Mesenteric fat pad (tissue), 1 donor: ENCODE results near the gene SYNRG. TPM values are rescaled to one million over a fixed set of nuclear protein-coding genes. Genes with fewer than 3 reads are reported as not detected.

ENCODE experiments used
- DNase-seq: peaks from one replicate; pipeline ENCODE4 v3.0.0-alpha.2; 2020; ENCODE audit warnings: low spot score
- total RNA-seq: library from RNA; stranded (reverse); fragmentation: NEBNext Ultra II Directional; extraction: Animal tissue kit (Norgen Biotek cat#: 25700); gene quantifications from one replicate; pipeline ENCODE4 v1.2.1, GENCODE V29; 2021
- donor health status: DM: yes; HTN: yes; CAD: no.

SYNRG gene
- total RNA-seq, 1 donor from 2014 or later: 40.8 TPM

DNA sequence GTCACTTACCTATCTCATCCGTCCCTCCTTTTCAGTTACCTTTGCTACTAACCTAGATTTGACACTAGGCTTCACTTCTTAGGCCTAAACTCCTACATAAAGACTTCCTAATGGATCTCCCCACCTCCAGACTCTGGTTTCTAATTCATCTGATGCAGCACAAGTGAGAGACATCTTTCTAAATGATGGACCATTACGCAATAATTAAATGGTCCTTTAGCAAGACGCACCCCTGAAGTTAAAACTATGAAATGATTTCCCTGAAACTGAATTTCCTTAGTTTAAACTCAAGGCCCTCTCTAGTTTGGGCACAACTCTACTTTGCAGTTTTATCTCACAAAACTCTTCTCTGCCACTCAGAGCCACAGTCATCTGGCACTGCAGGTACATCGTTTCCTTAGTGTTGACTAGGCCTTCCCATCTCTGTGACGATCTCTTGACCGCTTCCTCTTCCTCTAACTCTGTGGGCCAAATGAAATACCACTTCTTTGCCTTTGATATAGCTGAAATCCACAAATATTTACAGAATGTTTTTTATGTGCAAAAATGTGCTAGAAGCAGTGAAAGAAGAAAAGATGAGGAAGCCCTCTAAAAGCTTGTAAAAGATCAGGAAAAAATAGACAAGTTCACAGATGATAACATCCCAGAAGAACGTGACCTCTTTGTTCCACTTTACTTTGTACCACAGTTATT is 3.3 kb downstream of the SYNRG start:
- DNase-seq: no peak

DNA sequence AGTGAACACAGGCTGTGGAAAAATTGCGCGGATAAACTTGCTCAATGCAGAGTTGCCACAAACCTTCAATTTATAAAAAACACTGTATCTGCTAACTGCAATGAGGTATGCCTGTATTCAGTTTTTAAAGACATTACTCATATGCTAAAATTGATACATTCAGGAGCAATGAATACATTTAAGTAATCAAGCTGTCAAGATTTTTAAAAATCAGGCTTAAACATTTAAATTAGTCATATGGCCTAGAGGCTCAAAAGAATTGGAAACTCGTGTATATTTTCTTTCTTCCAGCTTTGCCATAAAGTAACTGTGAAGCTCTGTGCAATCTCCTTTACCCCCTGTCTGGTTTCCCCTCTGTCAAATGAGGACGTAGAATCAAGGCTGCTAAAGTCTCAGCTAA is 4.1 kb downstream of the SYNRG start:
- DNase-seq: no peak

GRCh38 chr17:37604556-37604955 is 4.7 kb downstream of the SYNRG start:
- DNase-seq: no peak

- DNase-seq: no peak
Measured at GRCh38 chr17:37598145-37598544, 11.1 kb downstream of the SYNRG start.

DNA sequence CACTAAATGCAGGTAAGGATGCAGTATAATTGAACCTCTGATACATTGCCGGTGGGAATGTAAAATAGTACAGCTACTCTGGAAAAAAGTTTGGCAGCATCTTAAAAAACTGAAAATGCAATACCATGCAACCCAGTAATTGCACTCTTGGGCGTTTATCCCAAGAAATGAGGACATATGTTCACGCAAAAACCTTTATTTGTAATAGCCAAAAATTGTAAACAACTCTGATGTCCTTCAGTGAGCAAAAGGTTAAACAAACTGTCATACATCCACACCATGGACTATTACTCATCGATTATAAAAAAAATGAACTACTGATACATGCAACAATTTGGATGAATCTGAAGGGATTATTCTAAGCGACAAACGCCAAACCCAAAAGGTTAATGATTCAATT is 16.9 kb downstream of the SYNRG start:
- no peak for DNase-seq

- DNase-seq: no peak
Measured at GRCh38 chr17:37585066-37585465, 24.2 kb downstream of the SYNRG start.

GRCh38 chr17:37576281-37576680 is 32.9 kb downstream of the SYNRG start:
- no peak for DNase-seq

GRCh38 chr17:37574427-37574826 is 34.8 kb downstream of the SYNRG start:
- DNase-seq: no peak

DNA sequence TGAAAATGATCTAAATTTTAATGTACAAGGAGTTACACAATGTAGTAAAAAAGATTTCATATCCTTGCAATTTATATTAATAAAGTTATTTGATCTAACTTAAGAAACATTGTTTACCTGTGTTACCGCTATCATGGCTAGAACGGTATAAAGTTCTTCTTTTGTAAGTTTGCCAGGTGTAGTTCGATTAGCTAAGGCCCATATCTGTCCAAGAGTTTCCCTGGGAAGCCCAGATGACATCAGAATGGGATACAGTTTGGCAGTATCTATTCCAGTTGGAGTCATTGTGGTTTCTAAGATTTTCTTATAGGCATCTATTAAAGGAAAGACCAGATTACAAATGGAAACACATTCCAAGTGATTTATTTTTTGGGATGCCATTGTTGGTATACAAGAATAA is 37.5 kb downstream of the SYNRG start:
- DNase-seq: no peak

GRCh38 chr17:37570527-37571093 is 38.6 kb downstream of the SYNRG start:
- no peak for DNase-seq

GRCh38 chr17:37568350-37569053 is 40.7 kb downstream of the SYNRG start:
- DNase-seq: no peak

DNA sequence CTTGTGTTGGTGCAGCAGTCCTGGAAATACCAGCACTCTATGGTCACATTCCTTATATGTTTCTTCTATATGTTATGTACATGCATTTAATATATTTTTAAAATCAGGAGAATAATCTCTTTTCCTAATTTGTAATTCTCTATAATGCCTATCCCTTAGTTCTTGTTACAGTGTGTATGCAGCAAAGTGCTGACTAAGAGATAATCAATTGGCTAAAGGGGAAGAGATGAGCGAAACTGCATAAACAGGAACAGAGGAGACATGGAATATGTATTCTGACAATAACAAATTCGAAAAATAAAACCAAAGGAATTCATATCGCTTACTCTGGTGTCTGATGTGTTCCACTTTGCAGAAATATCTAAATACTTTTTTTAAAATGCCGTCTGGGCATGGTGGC is 41.7 kb downstream of the SYNRG start:
- DNase-seq: no peak

DNA sequence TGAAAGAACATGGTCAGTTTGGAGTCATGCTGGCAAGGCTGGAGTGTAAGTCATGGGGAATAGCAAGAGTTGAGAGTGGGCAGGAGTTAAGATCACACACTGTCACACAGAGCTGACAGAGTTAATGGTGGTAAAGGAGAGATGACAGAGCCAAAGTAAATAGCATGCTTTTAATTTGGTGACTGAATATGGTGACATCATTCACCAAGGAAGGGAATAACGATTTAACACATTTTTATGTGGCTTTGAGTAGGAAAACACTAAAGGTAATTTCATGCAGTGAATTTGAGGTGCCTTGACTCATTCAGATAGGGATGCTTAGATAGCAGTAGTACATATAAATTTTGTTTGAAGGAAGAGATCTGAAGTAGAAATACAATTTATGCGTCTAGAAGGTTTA is 42.1 kb downstream of the SYNRG start:
- DNase-seq: no peak

- DNase-seq: no peak
Measured at GRCh38 chr17:37564252-37564651, 45.0 kb downstream of the SYNRG start.

DNA sequence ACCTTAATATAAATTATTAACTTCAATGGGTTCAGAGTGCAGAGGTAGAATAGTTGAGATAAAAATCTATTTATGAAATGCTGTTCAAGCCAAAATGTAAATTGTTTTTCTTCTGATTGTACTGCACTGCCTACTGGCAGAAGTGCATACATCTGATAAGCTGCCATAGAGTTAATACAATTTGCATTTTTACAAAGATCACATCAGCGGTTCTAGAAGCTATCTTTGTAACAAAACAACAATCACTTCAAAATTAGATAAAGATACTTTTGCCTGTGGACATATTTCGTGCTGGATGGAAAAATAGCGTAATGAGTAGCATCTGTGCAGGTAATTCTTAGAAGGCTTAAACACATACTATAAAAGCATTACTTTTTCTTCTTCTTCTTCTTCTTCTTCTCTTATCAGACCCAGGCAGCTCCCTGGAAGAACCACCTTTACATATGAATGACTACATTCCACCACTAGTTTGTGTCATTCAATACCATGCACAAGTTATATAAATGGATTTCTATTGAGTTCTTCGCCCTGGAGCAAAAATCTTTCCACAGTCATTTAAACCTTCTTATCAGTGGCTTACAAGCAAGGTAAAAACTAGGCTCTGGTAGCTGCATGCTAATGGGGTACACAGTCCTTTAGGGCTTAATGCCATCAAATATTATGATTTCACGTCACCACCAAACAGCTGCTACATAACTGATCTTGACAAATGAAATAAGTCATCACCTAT is 47.0 kb downstream of the SYNRG start:
- no peak for DNase-seq

DNA sequence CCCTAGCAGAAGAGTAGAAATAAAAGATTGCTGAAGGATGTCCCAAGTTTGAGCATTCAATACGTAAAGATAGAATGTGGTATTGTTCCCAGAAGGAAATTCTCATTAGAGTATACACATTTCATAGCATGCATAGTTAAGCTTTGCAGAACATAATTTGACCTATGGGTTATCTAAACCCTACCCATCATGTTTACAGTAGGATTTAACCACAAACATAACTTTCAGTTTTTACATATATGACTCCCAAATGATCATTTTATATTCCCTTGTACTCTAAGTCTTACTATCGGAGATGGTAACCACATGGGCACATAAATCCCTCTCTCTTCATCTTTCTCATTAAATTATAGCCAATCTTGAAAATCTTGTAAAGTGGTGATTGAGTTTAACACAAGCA is 50.9 kb downstream of the SYNRG start:
- no peak for DNase-seq

DNA sequence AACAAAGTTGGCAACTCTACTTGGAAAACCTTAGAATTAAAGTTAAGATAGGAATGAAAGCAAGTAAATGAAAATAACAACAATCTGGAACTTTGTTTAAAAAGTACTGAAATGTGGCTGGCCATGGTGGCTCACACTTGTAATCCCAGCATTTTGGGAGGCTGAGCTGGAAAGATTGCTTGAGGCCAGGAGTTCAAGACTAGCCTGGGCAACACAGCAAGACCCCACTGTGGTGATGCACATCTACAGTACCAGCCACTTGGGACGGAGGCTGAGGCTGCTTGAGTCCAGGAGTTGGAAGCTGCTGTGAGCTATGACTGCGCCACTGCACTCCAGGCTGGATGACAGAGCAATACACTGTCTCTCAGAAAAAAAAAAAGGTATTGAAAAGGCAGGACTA is 51.7 kb downstream of the SYNRG start:
- DNase-seq: no peak

DNA sequence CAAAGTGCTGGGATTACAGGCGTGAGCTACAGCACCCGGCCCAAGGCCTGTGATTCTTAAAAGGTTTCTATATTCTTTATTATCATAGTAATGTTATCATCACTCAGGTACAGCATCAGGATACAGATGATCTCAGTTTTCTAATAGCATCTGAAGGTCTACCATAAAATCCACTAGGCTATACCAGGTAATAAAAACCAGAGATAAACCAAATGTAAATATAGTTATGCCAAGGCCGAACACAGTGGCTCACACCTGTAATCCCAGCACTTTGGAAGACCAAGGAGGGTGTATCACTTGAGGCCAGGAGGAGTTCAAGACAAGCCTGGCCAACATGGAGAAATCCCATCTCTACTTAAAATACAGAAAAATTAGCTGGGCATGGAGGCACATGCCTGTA is 53.8 kb downstream of the SYNRG start:
- DNase-seq: no peak

DNA sequence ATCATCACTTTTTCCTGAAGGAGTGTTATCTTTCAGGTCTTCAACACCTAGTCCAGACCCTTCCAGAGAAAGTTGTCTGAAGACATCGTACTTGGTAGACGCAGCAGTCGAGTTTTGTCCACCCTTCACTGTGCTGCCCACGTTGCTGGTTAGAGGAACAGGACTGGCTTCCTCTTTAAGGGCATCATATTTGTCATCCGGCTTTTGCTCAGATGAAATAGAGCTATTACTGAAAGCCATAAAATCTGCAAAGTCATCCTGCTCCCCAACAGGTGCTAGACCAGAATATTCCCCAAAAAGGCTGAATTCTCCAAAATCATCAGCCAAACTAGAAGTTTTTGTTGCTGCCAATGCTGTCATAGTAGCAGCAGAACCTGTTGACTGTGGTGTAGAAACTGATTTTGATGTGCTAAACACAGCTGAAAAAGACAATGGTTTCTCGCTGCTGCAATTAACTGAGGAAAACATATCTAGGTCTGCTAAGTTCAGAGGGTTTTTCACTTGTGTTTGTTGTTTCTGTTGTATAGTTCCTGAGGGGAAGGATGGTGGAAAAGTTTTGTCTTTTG is 55.7 kb downstream of the SYNRG start:
- DNase-seq: no peak

GRCh38 chr17:37551788-37552187 is 57.4 kb downstream of the SYNRG start:
- DNase-seq: no peak

DNA sequence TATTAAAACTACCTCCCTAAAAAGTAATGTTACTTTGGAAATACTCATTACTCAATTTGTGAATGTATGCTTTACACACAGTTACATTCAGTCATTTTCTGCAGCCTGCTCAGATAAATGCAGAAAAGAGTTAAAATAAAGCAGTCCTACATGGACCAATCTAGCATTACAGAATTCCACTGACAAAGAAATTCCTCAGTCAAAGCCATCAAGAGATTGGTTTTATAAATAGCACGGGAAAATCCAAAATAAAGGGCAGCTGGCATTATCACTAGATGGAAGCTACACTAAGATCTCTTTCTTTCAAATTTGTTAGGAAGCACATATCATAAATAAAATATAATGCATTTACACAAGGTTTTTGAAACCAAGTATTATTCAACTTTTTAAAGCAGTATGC is 61.2 kb downstream of the SYNRG start:
- no peak for DNase-seq

- DNase-seq: no peak
Measured at GRCh38 chr17:37546302-37546701, 62.9 kb downstream of the SYNRG start.
